ENCODE measurements around the gene OSTM1.

OSTM1 gene

DNA sequence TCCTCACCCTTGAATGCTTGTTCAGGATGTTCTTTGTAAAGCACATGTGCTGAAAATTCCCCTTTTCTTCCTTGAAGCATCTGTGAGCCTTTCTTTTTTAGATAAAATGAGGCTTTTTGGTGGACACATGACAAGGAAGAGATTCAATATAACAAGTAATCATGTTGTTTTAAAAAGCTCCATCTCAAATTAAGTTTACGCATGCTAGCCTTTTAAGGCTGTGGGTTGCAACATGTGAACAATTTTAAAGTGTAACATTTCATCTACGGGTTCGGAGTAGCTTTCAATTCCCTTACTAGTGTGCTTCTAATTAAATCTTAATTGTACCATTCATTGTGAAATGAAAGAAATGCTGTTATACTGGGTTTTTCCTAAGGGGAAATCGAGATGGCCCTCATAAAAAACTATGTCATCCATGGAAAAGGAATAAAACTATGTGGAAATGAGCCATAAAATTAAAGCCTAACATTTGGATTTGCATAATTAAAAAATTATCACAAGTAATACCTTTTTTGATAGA is 19.3 kb upstream of the OSTM1 start:
- Histone ChIP-seq H3K27me3 (ENCODE audit: control insufficient read depth, insufficient read depth, low read length) (peaks cover 15% of the 10 kb centered on the region), H3K9me3 (replicated peaks; ENCODE audit: low read length) (no peaks in the 10 kb centered on the region), H3K4me2 (ENCODE audit: low read length) (no peak overlapping the region), H3K36me3 (ENCODE audit: insufficient read depth, low read length) (no peaks in the 10 kb centered on the region), H3K9ac (ENCODE audit: low read depth, low read length) (no peak overlapping the region), H3K4me3 (ENCODE audit: low read length) (no peak overlapping the region), H3K4me1 (ENCODE audit: control insufficient read depth, insufficient read depth, low read length) (no peaks in the 10 kb centered on the region)

DNA sequence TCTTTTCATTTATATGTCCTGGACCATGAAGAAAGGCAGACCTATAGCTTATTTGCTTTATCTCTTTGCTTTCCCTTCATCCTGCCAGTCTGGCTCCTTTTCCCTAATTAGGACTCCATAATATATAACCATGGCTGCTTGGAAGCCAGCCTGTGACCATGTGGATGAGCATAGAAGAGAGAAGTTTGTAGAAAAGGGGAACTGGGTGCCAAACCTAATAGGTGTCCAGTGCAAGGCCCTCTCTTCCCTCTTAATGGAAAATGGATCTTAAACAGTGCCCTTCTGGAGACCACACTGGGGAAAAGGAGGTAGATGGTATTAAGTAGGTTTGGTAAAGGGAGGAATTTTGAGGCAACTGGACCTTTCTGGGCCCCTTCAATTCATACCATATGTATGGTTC is 16.7 kb upstream of the OSTM1 start:
- H3K4me3 ChIP-seq (ENCODE audit: low read length): no peak overlapping the region
- no peak overlapping the region for H3K9ac ChIP-seq (ENCODE audit: low read depth, low read length)
- no peaks in the 10 kb centered on the region for H3K9me3 ChIP-seq (replicated peaks; ENCODE audit: low read length)
- no peak overlapping the region for H3K4me2 ChIP-seq (ENCODE audit: low read length)
- H3K27me3 ChIP-seq (ENCODE audit: control insufficient read depth, insufficient read depth, low read length): peaks cover 24% of the 10 kb centered on the region
- H3K4me1 ChIP-seq (ENCODE audit: control insufficient read depth, insufficient read depth, low read length): no peaks in the 10 kb centered on the region
- no peaks in the 10 kb centered on the region for H3K36me3 ChIP-seq (ENCODE audit: insufficient read depth, low read length)

DNA sequence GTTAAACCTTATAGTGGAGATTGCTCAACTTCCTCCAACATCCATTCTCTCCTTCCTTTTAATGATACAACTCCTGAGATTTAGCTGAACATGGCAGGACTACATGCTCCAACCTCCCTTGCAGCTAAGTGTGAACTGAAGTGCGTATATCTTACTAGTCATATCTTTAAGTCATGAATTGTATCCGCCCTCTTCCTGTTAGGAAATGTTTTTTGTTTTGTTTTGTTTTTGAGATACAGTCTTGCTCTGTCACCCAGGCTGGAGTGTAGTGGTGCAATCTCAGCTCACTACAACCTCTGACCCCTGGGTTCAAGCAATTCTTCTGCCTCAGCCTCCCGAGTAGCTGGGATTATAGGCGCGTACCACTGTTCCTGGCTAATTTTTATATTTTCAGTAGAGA is 8.8 kb upstream of the OSTM1 start:
- no peaks in the 10 kb centered on the region for H3K4me1 ChIP-seq (ENCODE audit: control insufficient read depth, insufficient read depth, low read length)
- H3K36me3 ChIP-seq (ENCODE audit: insufficient read depth, low read length): no peaks in the 10 kb centered on the region
- H3K9me3 ChIP-seq (replicated peaks; ENCODE audit: low read length): no peaks in the 10 kb centered on the region
- peaks cover 27% of the 10 kb centered on the region for H3K27me3 ChIP-seq (ENCODE audit: control insufficient read depth, insufficient read depth, low read length)
- H3K4me2 ChIP-seq (ENCODE audit: low read length): no peak overlapping the region
- no peak overlapping the region for H3K9ac ChIP-seq (ENCODE audit: low read depth, low read length)
- no peak overlapping the region for H3K4me3 ChIP-seq (ENCODE audit: low read length)

DNA sequence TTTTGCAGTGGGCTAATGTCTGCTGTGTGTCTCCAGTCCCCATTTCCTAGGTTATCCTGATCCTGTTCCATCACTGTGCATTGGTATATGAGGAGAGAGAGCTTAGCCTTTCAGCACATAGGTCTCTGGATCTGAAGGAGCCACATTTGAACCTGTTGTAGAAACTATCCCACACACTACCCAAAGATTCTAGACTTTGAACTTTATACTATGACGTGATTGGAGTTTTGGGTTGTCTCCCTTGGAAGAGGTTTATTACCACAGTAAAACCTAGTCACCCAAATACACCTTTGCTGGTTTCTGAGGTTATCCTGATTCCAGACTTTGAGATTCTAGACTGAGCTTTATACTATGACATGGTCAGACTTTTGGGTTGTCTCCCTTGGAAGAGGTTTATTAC is 8.0 kb upstream of the OSTM1 start:
- Histone ChIP-seq H3K27me3 (ENCODE audit: control insufficient read depth, insufficient read depth, low read length) (peaks cover 24% of the 10 kb centered on the region), H3K4me2 (ENCODE audit: low read length) (no peak overlapping the region), H3K9me3 (replicated peaks; ENCODE audit: low read length) (no peaks in the 10 kb centered on the region), H3K9ac (ENCODE audit: low read depth, low read length) (no peak overlapping the region), H3K36me3 (ENCODE audit: insufficient read depth, low read length) (no peaks in the 10 kb centered on the region), H3K4me3 (ENCODE audit: low read length) (no peak overlapping the region), H3K4me1 (ENCODE audit: control insufficient read depth, insufficient read depth, low read length) (no peaks in the 10 kb centered on the region)

DNA sequence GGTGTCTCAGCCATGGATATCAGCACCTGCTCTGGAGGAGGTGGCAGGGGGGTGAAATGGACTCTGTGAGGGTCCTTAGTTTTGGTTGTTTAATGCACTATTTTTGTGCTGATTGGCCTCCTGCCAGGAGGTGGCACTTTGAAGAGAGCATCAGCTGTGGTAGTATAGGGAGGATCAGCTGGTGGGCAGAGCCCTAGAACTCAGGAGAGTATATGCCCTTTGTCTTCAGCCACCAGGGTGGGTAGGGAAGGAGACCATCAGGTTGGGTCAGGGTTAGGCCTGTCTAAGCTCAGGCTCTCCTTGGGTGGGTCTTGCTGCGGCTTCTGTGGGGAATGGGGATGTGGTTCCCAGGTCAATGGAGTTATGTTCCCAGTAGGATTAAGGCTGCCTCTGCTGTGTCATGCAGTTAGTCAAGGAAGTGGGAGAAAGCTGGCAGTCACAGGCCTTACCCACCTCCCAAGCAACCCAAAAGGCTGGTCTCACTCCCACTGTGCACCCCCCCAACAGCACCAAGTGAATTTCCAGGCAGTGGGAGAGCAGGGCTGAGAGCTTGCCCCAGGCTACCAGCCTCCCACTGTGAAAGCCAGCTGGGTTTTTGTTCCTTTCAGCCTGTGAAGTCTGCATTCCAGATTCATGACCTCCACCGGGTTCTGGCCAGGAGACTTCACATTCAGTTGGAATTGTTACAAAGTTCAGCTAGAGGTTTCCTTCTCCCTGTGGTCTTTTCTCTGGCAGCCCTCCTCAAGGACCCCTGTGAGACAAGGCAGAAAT is 5.7 kb upstream of the OSTM1 start:
- Histone ChIP-seq H3K9me3 (replicated peaks; ENCODE audit: low read length) (no peaks in the 10 kb centered on the region), H3K9ac (ENCODE audit: low read depth, low read length) (no peak overlapping the region), H3K27me3 (ENCODE audit: control insufficient read depth, insufficient read depth, low read length) (peaks cover 16% of the 10 kb centered on the region), H3K36me3 (ENCODE audit: insufficient read depth, low read length) (no peaks in the 10 kb centered on the region), H3K4me2 (ENCODE audit: low read length) (no peak overlapping the region), H3K4me3 (ENCODE audit: low read length) (no peak overlapping the region), H3K4me1 (ENCODE audit: control insufficient read depth, insufficient read depth, low read length) (peaks cover 1% of the 10 kb centered on the region)

- Histone ChIP-seq H3K4me3 (ENCODE audit: low read length) (no peak overlapping the region), H3K27me3 (ENCODE audit: control insufficient read depth, insufficient read depth, low read length) (peaks cover 12% of the 10 kb centered on the region), H3K4me1 (ENCODE audit: control insufficient read depth, insufficient read depth, low read length) (peaks cover 14% of the 10 kb centered on the region), H3K4me2 (ENCODE audit: low read length) (no peak overlapping the region), H3K9ac (ENCODE audit: low read depth, low read length) (no peak overlapping the region), H3K36me3 (ENCODE audit: insufficient read depth, low read length) (no peaks in the 10 kb centered on the region), H3K9me3 (replicated peaks; ENCODE audit: low read length) (no peaks in the 10 kb centered on the region)
These were observed 3.6 kb upstream of the OSTM1 start for GRCh38 chr6:108078191-108078590.

DNA sequence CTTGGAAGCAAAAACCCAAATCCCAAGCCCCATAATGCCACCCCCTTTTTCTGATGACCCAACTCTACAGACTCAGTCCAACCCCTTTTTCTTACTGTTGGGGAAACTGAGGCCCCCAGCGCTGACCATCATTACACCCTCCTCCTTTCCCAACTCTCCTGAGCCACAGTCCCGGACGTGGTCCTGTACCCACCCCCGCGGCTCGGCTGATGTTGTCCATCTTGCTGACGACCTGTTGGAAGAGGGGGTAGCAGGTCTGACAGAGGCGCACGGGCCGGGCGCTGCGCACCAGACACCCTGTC is 533 bp downstream of the OSTM1 start:
- Histone ChIP-seq H3K4me1 (ENCODE audit: control insufficient read depth, insufficient read depth, low read length) (peaks cover 16% of the 10 kb centered on the region), H3K4me3 (ENCODE audit: low read length) (peak overlapping the region; percentile 100), H3K27me3 (ENCODE audit: control insufficient read depth, insufficient read depth, low read length) (no peaks in the 10 kb centered on the region), H3K9ac (ENCODE audit: low read depth, low read length) (peak overlapping the region; percentile 94), H3K4me2 (ENCODE audit: low read length) (peak overlapping the region; percentile 98), H3K36me3 (ENCODE audit: insufficient read depth, low read length) (no peaks in the 10 kb centered on the region), H3K9me3 (replicated peaks; ENCODE audit: low read length) (no peaks in the 10 kb centered on the region)

DNA sequence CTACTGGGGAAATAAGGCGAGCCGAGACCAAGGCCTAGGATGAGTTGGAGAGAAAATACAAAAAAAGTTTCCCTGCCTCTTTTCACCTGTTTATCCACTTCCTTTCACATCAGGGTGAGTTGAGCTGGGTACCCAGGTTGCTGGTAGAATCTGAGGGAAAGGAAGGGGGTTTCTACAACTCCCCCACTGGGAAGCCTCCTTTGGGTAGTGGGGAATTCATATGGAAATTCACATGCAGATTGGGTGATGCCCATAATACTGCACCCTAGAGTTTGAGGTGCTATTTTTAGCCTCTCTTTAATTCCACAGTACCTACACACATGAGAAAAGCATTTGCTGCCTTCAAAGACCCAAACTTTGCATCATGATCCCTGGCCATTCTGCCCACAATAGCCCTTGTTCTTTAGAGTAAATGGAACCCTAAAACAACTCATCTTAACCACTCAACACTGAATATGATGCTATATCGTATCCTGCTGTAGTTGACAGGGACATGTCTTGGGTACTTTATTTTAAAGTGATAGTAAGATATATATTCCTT is 2.7 kb downstream of the OSTM1 start:
- Histone ChIP-seq H3K36me3 (ENCODE audit: insufficient read depth, low read length) (peaks cover 4% of the 10 kb centered on the region), H3K4me3 (ENCODE audit: low read length) (no peak overlapping the region), H3K4me2 (ENCODE audit: low read length) (no peak overlapping the region), H3K27me3 (ENCODE audit: control insufficient read depth, insufficient read depth, low read length) (no peaks in the 10 kb centered on the region), H3K4me1 (ENCODE audit: control insufficient read depth, insufficient read depth, low read length) (peaks cover 16% of the 10 kb centered on the region), H3K9me3 (replicated peaks; ENCODE audit: low read length) (no peaks in the 10 kb centered on the region), H3K9ac (ENCODE audit: low read depth, low read length) (no peak overlapping the region)

DNA sequence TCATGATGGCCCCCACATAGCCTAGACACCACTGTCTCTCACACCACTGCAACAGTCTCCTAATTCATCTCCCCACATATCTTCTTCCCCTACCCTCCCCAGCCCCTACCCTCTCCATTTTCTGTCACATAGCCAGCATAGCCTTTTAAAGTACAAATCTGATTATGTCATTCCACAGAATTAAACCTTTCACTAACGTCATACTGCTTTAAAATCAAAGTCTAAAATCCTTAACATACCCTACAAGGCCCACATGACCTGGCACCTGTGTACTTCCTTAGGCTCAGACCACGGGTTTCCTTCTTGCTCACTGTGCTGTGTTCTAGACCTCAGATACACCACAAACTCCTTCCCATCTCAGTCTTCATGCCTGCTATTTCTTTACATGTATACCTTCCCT is 5.9 kb downstream of the OSTM1 start:
- no peak overlapping the region for H3K4me2 ChIP-seq (ENCODE audit: low read length)
- H3K4me3 ChIP-seq (ENCODE audit: low read length): no peak overlapping the region
- H3K27me3 ChIP-seq (ENCODE audit: control insufficient read depth, insufficient read depth, low read length): no peaks in the 10 kb centered on the region
- peaks cover 7% of the 10 kb centered on the region for H3K36me3 ChIP-seq (ENCODE audit: insufficient read depth, low read length)
- no peak overlapping the region for H3K9ac ChIP-seq (ENCODE audit: low read depth, low read length)
- peaks cover 7% of the 10 kb centered on the region for H3K4me1 ChIP-seq (ENCODE audit: control insufficient read depth, insufficient read depth, low read length)
- no peaks in the 10 kb centered on the region for H3K9me3 ChIP-seq (replicated peaks; ENCODE audit: low read length)

- Histone ChIP-seq H3K4me3 (ENCODE audit: low read length) (no peak overlapping the region), H3K27me3 (ENCODE audit: control insufficient read depth, insufficient read depth, low read length) (no peaks in the 10 kb centered on the region), H3K36me3 (ENCODE audit: insufficient read depth, low read length) (peaks cover 7% of the 10 kb centered on the region), H3K4me1 (ENCODE audit: control insufficient read depth, insufficient read depth, low read length) (peaks cover 3% of the 10 kb centered on the region), H3K9me3 (replicated peaks; ENCODE audit: low read length) (no peaks in the 10 kb centered on the region), H3K9ac (ENCODE audit: low read depth, low read length) (no peak overlapping the region), H3K4me2 (ENCODE audit: low read length) (no peak overlapping the region)
These were observed 6.4 kb downstream of the OSTM1 start for GRCh38 chr6:108068182-108068581.

- Histone ChIP-seq H3K4me1 (ENCODE audit: control insufficient read depth, insufficient read depth, low read length) (no peaks in the 10 kb centered on the region), H3K9ac (ENCODE audit: low read depth, low read length) (no peak overlapping the region), H3K4me2 (ENCODE audit: low read length) (no peak overlapping the region), H3K9me3 (replicated peaks; ENCODE audit: low read length) (no peaks in the 10 kb centered on the region), H3K4me3 (ENCODE audit: low read length) (no peak overlapping the region), H3K36me3 (ENCODE audit: insufficient read depth, low read length) (peaks cover 4% of the 10 kb centered on the region), H3K27me3 (ENCODE audit: control insufficient read depth, insufficient read depth, low read length) (no peaks in the 10 kb centered on the region)
These were observed 21.8 kb downstream of the OSTM1 start for GRCh38 chr6:108052706-108053105.

DNA sequence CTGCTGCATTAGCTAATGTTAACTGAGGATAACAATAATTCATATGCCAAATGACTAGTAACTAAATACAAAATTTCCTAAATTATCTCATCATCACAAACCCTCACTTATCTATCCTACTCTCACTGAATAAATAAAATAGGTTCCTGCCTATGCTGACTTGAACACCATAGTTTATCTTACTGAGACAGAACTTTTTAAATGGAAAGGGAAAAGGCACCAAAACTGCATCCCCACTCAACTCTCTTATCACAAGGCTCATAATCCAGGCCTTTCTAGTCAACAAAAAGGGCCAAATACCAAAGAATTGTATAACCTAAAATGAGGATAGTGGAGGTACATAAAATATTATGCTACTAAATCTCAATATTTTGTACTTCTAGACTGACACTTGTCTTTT is 23.1 kb downstream of the OSTM1 start:
- Histone ChIP-seq H3K36me3 (ENCODE audit: insufficient read depth, low read length) (peaks cover 4% of the 10 kb centered on the region), H3K4me1 (ENCODE audit: control insufficient read depth, insufficient read depth, low read length) (no peaks in the 10 kb centered on the region), H3K4me3 (ENCODE audit: low read length) (no peak overlapping the region), H3K9me3 (replicated peaks; ENCODE audit: low read length) (no peaks in the 10 kb centered on the region), H3K27me3 (ENCODE audit: control insufficient read depth, insufficient read depth, low read length) (no peaks in the 10 kb centered on the region), H3K4me2 (ENCODE audit: low read length) (no peak overlapping the region), H3K9ac (ENCODE audit: low read depth, low read length) (no peak overlapping the region)

Data from skeletal muscle satellite cell (primary cell).